GM19463 (cell line): ENCODE results near the gene THSD1.
"Not testable (repeated sequence)": the region's sequence is repeated elsewhere in the genome, so short reads cannot be mapped to it uniquely, and the experiment has no call there.

Experiments
- ATAC-seq: cut with Tn5 transposase; IDR thresholded peaks from one replicate; pipeline ENCODE4 v1.9.1; 2021; ENCODE audit warnings: mild to moderate bottlenecking, moderate library complexity; ENCODE audit not compliant: unreplicated experiment

Gene THSD1

DNA sequence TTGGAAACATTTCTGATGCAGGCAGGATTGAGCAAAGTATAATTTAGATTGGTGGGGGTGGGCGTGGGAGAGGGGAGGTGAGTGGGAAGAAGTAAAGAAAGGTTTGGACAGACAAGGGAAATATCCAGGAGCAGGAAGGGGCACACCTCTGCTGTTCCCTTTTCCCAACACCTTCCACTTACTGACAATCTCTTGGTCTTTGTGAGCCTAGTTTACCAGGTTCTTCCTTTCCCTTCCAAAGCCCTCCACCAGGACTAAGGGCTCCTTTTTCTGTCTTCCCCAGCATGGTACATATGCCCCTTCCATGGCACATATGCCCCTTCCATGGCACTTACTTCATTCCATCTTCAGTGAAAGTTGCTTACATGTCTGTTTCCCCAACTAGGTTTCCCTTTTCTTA lies 6.2 kb upstream of the THSD1 start:
- ATAC-seq = no peak

DNA sequence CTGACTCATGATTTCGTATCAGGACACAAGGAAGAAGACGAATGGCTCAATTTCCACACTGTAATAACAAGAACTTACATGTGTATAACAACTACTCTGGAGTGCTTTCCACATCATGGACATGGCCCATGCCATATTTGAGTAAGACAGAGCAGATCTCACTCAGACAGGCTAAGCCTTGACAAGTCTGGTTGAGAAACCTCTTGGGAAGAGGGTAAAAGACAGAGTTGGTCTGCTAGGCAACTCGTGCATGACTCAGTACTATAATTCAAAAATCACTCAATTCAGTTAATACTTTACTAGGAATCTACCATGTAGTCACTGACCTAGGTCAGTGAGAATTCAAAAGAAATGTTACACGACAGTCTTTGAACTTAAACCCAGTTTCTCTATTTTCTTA lies 5.7 kb upstream of the THSD1 start:
- ATAC-seq = peak; percentile 98

DNA sequence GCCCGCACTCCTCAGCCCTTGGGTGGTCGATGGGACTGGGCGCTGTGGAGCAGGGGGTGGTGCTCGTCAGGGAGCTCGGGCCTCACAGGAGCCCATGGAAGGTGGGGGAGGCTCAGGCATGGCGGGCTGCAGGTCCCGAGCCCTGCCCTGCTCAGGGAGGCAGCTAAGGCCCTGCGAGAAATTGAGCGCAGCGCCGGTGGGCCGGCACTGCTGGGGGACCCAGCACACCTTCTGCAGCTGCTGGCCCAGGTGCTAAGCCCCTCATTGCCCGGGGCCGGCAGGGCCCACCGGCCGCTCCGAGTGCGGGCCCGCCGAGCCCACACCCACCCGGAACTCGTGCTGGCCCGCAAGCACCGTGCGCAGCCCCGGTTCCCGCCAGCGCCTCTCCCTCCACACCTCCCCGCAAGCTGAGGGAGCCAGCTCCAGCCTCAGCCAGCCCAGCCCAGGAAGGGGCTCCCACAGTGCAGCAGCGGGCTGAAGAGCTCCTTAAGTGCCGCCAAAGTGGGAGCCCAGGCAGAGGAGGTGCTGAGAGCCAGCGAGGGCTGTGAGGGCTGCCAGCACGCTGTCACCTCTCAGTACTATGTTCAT lies 2.2 kb upstream of the THSD1 start:
- ATAC-seq = not testable (repeated sequence)

DNA sequence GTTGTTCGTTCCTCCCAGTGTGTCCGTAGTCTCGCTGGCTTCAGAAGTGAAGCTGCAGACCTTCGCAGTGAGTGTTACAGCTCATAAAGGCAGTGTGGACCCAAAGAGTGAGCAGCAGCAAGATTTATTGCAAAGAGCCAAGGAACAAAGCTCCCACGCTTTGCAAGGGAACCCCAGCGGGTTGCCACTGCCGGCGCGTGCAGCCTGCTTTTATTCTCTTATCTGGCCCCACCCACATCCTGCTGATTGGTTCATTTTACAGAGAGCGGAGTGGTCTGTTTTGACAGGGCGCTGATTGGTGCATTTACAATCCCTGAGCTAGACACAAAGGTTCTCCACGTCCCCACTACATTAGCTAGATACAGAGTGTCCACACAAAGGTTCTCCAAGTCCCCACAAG lies 1.5 kb upstream of the THSD1 start:
- ATAC-seq = not testable (repeated sequence)

DNA sequence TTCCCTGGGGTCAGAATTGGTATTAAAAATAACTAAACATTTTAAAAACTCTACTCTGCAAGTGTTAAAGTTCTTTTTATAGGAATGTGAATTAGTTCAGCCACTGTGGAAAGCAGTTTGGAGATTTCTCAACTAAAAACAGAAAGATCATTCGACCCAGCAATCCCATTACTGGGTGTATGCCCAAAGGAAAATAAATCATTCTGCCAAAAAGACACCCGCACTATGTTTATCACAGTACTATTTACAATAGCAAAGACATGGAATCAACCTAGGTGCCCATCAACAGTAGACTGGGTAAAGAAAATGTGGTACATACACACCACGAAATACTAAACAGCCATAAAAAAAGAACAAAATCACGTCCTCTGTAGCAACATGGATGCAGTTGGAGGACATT lies 657 bp upstream of the THSD1 start:
- ATAC-seq = no peak

DNA sequence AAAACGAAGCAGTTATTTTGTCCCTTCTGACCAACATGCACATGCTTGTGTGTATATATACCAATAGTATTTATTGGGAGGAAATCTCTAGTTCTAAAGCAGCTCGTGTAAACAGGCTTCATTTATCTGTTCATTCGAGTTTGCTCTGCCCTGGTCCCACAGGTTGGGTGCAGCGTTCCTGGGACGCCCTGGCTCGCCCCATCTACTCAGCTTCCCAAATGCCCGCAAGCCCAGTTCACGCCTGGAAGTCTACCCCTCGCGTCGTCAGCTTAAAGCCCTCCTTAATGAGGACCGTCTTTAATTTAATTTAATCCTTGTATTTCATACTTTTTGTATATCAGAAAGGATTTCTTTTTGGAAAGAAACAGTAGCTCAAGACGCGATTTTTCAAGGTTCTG lies 604 bp downstream of the THSD1 start:
- ATAC-seq = no peak

DNA sequence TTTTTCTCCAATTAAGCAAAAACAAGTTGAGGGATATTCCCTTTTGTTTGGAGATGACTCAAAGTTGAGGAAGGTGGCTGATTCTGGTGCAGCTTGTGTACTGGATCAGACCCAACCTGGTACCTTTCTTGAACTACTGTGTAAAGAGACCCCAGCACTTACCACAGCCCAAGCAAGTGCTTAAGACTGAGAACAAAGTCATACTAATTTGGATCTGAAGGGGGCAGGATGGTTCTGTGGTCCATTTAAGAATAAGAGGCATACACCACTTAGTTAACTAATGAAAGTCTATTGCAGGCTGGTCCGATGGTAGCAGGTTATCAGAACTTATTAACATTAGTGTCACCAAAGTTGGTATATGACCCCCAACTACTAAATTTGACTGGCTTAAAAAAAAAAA lies 6.3 kb downstream of the THSD1 start:
- no peak for ATAC-seq

DNA sequence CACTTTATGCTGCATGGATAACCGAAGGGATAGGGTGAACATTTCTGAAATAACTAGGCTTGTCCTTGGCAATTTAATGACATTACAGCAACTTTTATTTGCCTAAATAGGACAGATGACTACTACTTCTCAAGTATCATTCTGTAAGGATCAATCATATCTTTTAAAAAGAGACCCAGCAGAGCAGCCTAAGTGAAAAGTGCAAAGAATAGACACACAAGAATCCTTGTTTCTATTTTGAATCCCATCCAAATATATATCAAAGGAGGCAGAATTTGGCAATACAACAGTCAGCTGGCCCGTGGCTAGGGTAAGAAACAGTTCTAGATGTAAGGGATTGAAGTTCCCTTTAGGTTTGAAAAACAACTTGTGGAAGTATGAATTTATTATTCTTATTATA lies 6.9 kb downstream of the THSD1 start:
- ATAC-seq = no peak

DNA sequence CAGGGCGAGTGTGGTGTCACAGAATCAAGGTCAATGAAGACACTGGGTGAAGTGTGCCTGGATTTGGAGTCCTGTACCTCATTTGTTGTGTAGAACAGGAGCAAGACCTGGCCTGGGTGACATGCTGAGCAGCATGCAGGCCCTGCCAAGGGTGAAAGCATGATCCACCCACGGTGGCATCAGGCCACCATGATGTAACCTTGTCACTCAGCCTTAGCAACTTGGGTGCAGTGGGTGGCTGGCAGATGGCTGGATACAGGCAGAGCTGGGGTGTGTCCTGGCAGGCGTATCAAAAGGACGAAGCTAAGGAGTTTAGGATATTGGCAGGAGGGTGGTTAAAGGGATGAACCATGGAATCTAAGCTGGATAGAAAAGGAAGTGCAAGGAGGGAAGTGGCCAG lies 10.3 kb downstream of the THSD1 start:
- ATAC-seq = no peak

DNA sequence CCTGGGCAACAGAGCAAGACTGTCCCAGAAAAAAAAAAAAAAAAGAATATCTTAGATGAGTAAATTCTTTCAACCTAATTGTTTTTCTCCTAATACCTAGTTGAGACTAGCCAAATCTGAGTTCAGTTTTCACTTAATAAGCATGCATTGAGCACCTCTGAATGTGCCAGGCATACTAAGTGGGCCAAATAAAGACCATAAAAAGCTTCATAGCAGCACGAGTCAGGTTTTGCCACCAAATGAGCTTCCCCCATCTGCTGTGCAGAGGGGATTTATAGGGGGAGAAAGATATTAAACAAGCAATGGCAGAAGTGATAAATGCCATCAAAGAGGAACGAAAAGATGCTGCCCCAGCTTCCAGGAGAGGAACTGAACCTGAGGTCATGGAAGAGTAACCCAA lies 11.4 kb downstream of the THSD1 start:
- ATAC-seq = no peak

DNA sequence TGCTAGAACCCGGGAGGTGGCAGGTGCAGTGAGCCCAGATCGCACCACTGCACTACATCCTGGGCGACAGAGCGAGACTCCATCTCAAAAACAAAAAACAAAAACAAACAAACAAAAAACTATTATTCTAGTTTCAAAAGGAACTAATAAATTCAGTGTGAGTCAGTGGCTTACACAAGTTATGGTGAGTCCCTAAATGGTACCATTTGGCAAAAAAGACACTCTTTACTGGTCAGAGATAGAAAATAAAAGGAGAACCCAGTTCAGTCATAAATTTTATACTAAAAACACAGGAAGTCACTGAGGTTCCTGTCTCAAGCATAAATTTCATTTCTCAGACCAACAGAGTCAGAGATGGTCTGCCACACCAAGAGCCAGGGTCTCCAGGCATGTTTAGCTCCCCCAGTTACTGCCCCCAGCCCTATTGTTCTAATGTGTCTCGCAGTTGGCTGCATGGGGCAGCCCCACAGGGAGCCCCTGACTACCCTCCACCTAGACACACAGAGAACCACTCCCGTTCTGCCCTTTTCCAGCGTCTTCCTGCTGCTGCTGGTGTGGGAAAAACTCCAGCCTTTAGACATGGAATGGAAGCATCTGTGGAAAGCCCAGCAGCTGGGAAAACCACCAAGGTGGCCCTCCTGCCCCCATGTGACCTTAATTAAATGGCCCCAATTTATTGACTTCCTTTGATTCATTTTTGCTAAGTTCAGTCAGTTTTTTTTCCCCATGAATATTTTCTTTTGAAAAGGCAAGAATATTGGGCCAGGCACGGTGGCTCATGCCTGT lies 12.2 kb downstream of the THSD1 start:
- ATAC-seq = no peak

DNA sequence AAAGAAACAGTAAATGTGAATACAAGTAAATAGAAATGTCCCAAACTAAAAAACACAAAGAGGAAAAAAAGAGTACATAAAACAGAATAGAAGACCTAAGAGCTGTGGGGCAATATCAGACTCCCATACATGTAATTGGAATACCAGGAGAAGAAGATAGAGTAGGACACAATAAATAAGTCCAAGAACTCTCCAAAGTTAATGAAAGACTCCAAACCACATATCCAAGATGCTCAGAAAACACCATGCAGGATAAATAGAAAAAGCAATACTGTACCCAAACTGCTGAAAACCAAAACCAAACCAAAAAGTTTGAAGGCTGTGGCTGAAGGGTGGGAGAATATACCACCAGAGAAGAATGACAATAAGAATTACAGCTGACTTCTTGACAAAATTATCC lies 18.3 kb downstream of the THSD1 start:
- ATAC-seq = no peak

DNA sequence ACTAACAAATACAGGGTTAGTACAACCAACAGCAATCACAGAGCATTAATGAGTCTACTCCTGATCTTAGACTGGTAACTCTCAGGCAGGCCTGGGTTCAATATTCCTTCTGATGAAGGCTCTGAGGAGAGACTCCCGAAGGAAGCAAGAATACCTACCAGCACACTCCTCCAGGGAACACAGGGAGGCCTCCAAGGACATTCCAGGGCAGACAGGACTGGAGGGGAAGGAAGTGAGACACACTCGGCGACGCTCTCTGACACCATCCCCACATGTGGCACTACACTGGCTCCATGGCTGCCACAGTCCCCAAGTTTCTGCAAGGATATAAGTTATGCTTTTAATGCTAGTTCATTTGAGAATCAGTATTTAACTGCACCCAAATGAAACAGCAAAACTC lies 20.1 kb downstream of the THSD1 start:
- ATAC-seq = no peak

DNA sequence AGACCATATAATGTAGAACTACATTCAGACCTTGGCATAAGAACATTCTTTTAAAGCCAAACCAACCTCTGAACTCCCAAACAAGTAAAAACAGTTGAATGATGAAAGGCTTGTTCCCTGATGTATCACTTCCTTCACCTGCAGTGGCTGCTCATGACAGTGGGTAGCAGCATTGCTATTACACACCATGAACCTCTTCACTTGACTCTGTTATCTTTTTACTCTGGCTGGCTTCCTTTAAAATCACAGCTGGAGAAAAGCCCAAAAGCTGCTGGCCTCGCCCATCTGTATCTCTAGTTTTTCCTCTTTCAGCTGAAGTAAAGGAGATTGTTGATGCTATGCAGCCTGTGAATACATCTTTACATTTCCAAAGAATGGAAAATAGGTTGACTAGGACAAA lies 22.6 kb downstream of the THSD1 start:
- ATAC-seq = no peak

DNA sequence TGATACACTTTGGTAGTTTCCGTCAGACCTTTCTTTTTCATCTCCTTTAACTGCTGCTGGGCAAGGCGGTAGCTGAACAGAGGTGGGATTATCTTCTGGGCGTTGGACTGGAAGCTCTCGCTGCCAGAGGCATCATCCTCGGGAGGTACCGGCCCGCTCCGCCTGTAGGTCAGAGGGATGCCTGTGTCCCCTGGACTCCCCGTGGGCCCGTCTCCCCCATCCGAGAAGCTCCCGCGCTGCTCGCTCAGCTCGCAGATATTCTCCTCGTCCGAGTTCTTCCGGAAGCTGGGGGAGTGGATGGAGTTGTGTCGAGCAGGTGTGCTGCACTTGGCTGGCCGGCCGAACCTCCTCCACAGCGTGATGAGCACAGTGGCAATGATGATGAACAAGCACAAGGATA lies 27.7 kb downstream of the THSD1 start:
- no peak for ATAC-seq

DNA sequence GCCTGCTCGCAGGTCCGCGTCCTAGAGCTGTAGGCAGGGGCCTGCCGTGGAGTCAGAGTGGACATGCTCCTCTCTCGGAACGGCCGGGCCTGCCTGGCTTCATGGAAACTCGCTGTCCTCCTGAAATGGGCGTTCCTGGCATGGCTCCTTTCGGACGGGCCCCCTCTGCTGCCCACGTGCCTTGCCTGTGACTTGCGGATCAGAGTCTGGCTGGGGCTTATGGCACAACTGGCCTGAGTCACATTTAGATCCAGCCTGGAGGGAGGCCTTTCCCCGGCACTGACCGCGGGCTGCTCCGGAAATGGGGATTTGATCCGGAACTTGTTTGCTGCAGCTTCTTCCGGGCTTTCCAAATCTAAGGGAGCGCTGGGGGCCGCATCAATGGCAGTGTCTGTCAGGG lies 28.1 kb downstream of the THSD1 start:
- ATAC-seq = no peak

DNA sequence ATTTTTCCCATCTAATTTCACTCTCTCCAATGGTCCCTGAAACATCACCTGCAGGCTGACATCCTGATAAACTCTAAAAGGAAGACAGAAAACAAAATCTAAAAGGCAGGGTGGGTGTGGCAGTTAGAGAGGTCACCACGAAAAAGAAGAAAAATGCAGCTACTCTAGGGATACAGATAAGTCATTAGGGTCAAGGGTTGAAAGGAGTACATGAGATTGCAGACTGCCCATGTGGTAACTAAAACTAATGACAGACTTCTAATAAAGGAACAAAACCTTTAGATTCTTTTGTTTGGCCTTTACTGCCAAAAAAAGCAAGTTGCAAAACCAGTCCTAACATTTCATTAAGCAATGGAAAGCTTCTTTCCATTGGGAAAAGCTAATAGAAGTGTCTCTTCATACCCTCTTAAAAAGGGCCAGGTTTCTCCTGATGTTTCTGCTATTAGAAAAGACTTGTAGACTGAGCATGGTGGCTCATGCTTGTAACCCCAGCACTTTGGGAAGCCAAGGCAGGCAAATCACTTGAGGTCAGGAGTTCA lies 31.0 kb downstream of the THSD1 start:
- no peak for ATAC-seq

DNA sequence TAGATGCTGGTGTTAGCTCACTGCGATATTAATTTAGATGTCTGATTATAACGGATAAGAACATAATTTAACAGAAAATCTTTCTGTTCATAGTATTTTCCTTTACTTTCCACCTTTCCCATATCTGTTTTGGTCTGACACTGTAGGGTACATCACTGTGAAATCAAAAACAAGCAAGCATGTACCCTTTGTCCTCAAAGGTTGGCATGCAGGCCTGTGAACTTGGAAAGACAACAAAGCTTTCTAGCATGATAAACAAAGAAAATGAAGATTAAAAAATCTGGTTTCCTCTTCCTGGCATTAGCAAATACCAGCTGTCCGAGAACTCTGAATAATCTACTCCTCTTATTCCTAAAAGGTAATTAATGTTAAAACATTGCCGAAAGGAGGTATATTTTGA lies 31.6 kb downstream of the THSD1 start:
- no peak for ATAC-seq

DNA sequence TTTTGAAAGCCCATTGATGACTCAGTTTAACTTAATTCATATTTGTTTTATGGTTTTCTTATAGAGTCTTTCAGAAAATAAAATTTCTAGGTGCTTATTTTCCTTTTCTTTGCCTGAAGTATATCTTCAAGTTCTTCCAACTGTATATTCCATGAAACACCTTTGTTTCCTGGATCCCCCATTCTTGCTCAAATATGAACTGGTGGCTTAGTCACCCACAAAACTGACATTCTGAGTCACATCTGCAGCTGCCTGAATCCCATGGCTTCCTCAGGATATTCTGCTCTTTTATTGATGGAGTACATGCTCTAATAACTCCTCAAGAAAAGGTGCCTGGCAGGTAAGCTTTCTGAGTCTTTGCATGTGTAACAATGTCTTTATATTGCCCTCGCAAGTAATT lies 32.7 kb downstream of the THSD1 start:
- not testable (repeated sequence) for ATAC-seq

DNA sequence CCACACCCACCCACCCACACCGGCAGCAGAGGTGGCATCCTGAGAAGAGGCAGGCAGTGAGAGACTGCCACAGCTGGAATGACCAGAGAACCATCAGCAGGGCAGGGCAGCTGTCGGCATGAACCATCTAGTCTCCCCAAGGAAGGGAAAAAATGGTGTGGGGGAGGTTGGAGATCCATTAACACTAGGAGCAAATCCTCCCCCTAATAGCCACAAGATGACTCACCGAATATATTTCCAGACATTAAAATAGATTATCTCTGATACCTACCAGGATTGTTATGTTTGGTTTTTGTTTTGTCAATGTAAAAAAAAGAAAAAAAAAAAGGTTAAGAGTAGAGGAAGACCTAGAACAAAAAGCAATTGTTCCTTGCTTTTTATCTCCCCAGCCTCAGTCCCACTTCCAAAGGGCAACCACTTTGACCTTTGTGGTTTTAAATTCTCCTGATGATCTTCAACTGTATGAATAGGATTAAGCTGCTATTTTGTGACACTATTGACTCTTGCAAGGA lies 34.2 kb downstream of the THSD1 start:
- ATAC-seq = no peak

DNA sequence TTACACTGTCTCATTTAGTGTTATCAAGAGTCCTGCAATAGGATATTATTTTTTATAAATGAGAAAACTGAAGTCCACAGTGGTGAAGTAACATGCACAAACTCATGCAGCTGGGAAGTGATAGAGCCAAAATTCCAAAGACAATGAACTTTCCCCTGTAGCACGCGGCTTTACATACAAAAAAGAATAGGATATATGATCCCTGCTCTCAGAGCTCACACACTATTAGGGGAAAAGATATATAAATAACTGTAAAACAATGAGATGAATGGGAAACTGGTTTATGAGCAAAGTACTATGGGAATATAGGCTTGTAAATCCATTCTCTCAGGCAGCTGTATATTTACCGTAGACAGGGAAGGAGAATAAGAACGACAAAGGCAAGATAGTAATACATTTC lies 39.7 kb downstream of the THSD1 start:
- no peak for ATAC-seq

DNA sequence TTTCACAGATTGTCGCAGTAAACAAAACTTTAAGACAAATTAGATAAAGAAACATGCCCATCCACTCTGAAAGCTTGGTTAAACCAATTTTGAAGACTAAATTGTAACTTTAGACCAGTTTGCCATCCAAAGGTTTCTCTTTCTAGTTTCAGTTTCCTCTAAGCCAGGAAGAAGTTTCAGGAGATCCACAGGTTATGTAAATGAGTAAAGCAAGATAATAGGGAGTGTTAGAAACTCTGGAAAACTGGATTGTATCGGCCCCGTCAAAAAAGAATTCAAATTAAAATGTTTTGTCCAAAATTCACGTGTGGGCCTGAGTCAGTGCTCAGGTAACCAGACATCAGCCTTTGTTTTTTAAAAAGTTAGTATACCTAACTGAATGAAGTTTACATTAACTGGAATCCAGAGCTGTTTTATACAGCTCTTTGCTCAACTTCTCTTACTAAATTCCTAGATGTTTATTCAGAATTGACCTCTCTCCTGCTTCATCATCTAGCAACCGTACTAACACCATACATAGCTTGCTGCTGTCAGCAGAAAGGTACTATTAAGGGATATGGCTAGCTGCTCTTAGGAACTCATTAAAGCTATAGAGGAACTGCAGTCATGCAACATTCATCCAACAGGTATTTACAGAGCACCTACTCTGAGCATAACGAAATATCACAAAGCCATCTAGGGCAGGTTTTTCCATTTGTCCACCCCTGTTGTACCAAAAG lies 43.6 kb downstream of the THSD1 start:
- ATAC-seq = not testable (repeated sequence)
